IMR-90 (cell line): ENCODE results near the gene BCAS3. TPM values are rescaled to one million over a fixed set of nuclear protein-coding genes. Genes with fewer than 3 reads are reported as not detected.

ENCODE experiments used
- ATAC-seq: fragments of 200-7000 bp; cut with Tn5 transposase; 2 replicates; pipeline ENCODE4 v1.9.1; 2020; ENCODE audit warnings: low read depth, mild to moderate bottlenecking, moderate library complexity
- BruUV-seq: library from RNA; stranded (reverse); fragments of 400-500 nt; replicated peaks from 2 replicates; lab custom pipeline; 2021; lab: Mats Ljungman, UMichigan
- CTCF ChIA-PET: fragments of 300-600 bp; formaldehyde crosslinking; extraction: SDS; loops from one replicate; lab custom pipeline; 2021; ENCODE audit warnings: antibody characterized with exemption; lab: Yijun Ruan, JAX
- POLR2A ChIA-PET: fragments of 300-600 bp; sonication (Branson Sonifier 250); formaldehyde crosslinking; loops from one replicate; lab custom pipeline; 2022; ENCODE audit warnings: antibody characterized with exemption; ENCODE audit not compliant: unreplicated experiment; lab: Charles Lee
- DNase-seq: peaks from one replicate; pipeline ENCODE4 v3.0.0; 2013
- H2AFZ ChIP-seq: replicated peaks from 2 replicates; pipeline ENCODE3; 2013; ENCODE audit warnings: low read length, mild to moderate bottlenecking; ENCODE audit not compliant: poor library complexity
- H2AK5ac ChIP-seq: 2 replicates; pipeline ENCODE4 v1.6.1; 2013; ENCODE audit warnings: low read depth, low read length, inconsistent platforms
- H2AK9ac ChIP-seq: replicated peaks from 2 replicates; pipeline ENCODE3; 2013; ENCODE audit warnings: mild to moderate bottlenecking, low read depth, low read length, moderate library complexity; ENCODE audit not compliant: poor library complexity
- H2BK120ac ChIP-seq: 2 replicates; pipeline ENCODE4 v1.6.1; 2013; ENCODE audit warnings: low read depth, low read length, inconsistent platforms
- H2BK15ac ChIP-seq: 3 replicates; pipeline ENCODE4 v1.6.1; 2013; ENCODE audit warnings: low read depth, low read length, inconsistent platforms
- H2BK20ac ChIP-seq: 2 replicates; pipeline ENCODE4 v1.6.1; 2013; ENCODE audit warnings: low read depth, mild to moderate bottlenecking, inconsistent platforms, low read length, moderate library complexity
- H2BK5ac ChIP-seq: 2 replicates; pipeline ENCODE4 v1.6.1; 2013; ENCODE audit warnings: mild to moderate bottlenecking, low read depth, low read length, inconsistent platforms; ENCODE audit not compliant: poor library complexity, severe bottlenecking
- H3K14ac ChIP-seq: replicated peaks from 2 replicates; pipeline ENCODE4 v1.6.1; 2013; ENCODE audit warnings: low read depth, low read length, inconsistent platforms
- H3K18ac ChIP-seq: 2 replicates; pipeline ENCODE4 v1.6.1; 2013; ENCODE audit warnings: low read depth, low read length, control low read depth
- H3K23ac ChIP-seq: 2 replicates; pipeline ENCODE4 v1.6.1; 2013; ENCODE audit warnings: low read depth, low read length, inconsistent platforms
- H3K27ac ChIP-seq: 2 replicates; pipeline ENCODE4 v1.5.1; 2013; ENCODE audit warnings: mild to moderate bottlenecking, control low read depth, low read length; ENCODE audit not compliant: insufficient read depth
- H3K27me3 ChIP-seq: 2 replicates; pipeline ENCODE4 v1.6.1; 2013; ENCODE audit warnings: low read length; ENCODE audit not compliant: control insufficient read depth, insufficient read depth
- H3K36me3 ChIP-seq: 2 replicates; pipeline ENCODE4 v1.6.1; 2013; ENCODE audit warnings: low read length, mixed read lengths; ENCODE audit not compliant: control insufficient read depth, insufficient read depth
- H3K4ac ChIP-seq: 2 replicates; pipeline ENCODE4 v1.6.1; 2013; ENCODE audit warnings: low read depth, low read length, inconsistent platforms
- H3K4me1 ChIP-seq: 2 replicates; pipeline ENCODE4 v1.6.1; 2013; ENCODE audit warnings: low read length, mixed read lengths; ENCODE audit not compliant: control insufficient read depth, insufficient read depth
- H3K4me2 ChIP-seq: 2 replicates; pipeline ENCODE4 v1.6.1; 2013; ENCODE audit warnings: low read depth, mild to moderate bottlenecking, control low read depth, low read length, moderate library complexity
- H3K4me3 ChIP-seq: 2 replicates; pipeline ENCODE4 v1.5.1; 2013; ENCODE audit warnings: low read depth, mild to moderate bottlenecking, control low read depth, low read length, moderate library complexity; ENCODE audit not compliant: insufficient read depth
- H3K56ac ChIP-seq: 2 replicates; pipeline ENCODE4 v1.6.1; 2013; ENCODE audit warnings: low read length, inconsistent platforms; ENCODE audit not compliant: insufficient read depth; ENCODE audit errors: extremely low read depth
- H3K79me1 ChIP-seq, 2 experiments: 2 replicates each; pipeline ENCODE4 v1.6.1; 2013; ENCODE audit warnings: low read length in 2 of 2, inconsistent platforms in 1 of 2, low read depth in 1 of 2
- H3K9ac ChIP-seq: 2 replicates; pipeline ENCODE4 v1.6.1; 2013; ENCODE audit warnings: low read depth, low read length, control low read depth
- H3K9me1 ChIP-seq: 2 replicates; pipeline ENCODE4 v1.6.1; 2013; ENCODE audit warnings: low read length, inconsistent platforms; ENCODE audit not compliant: insufficient read depth
- H3K9me3 ChIP-seq: 2 replicates; pipeline ENCODE4 v1.6.1; 2013; ENCODE audit warnings: low read length; ENCODE audit not compliant: control insufficient read depth, insufficient read depth
- H4K20me1 ChIP-seq: 2 replicates; pipeline ENCODE4 v1.6.1; 2013; ENCODE audit warnings: low read length, inconsistent platforms; ENCODE audit not compliant: insufficient read depth
- H4K5ac ChIP-seq: 2 replicates; pipeline ENCODE4 v1.6.1; 2013; ENCODE audit warnings: mild to moderate bottlenecking, low read depth, low read length, control low read depth
- H4K8ac ChIP-seq, 2 experiments: 2 replicates each; pipeline ENCODE4 v1.6.1; 2013; ENCODE audit warnings: low read depth in 2 of 2, low read length in 2 of 2, control low read depth in 1 of 2, inconsistent platforms in 1 of 2
- H4K91ac ChIP-seq: 2 replicates; pipeline ENCODE4 v1.6.1; 2013; ENCODE audit warnings: low read depth, low read length, inconsistent platforms; ENCODE audit not compliant: insufficient read depth
- BHLHE40 ChIP-seq: fragments of 150-350 bp; IDR thresholded peaks from 2 replicates; pipeline ENCODE4 v1.6.1; 2016; ENCODE audit warnings: mild to moderate bottlenecking, low read depth, low read length
- CEBPB ChIP-seq: IDR thresholded peaks from 2 replicates; pipeline ENCODE4 v1.6.1; 2012; ENCODE audit warnings: low read depth, low read length, improper control_type of control experiment
- CHD1 ChIP-seq: IDR thresholded peaks from 2 replicates; pipeline ENCODE4 v1.6.1; 2012; ENCODE audit warnings: low read depth, low read length, improper control_type of control experiment
- FOS ChIP-seq: fragments of 150-350 bp; IDR thresholded peaks from 2 replicates; pipeline ENCODE4 v1.6.1; 2016; ENCODE audit warnings: low read depth, low read length
- MAFK ChIP-seq: IDR thresholded peaks from 2 replicates; pipeline ENCODE4 v1.6.1; 2012; ENCODE audit warnings: low read depth, low read length, improper control_type of control experiment
- MXI1 ChIP-seq: IDR thresholded peaks from 2 replicates; pipeline ENCODE4 v1.6.1; 2012; ENCODE audit warnings: low read depth, mild to moderate bottlenecking, low read length, moderate library complexity, borderline replicate concordance
- NFE2L2 ChIP-seq: fragments of 150-350 bp; IDR thresholded peaks from 2 replicates; pipeline ENCODE4 v1.6.1; 2016; ENCODE audit warnings: low read depth, mild to moderate bottlenecking, low read length
- POLR2A ChIP-seq: IDR thresholded peaks from 2 replicates; pipeline ENCODE4 v1.6.1; 2012; ENCODE audit warnings: mild to moderate bottlenecking, low read depth, low read length
- RAD21 ChIP-seq: IDR thresholded peaks from 2 replicates; pipeline ENCODE4 v1.6.1; 2012; ENCODE audit warnings: low read length, improper control_type of control experiment
- RCOR1 ChIP-seq: IDR thresholded peaks from 2 replicates; pipeline ENCODE4 v1.6.1; 2012; ENCODE audit warnings: mild to moderate bottlenecking, low read length, improper control_type of control experiment; ENCODE audit not compliant: insufficient replicate concordance
- RFX5 ChIP-seq: IDR thresholded peaks from 2 replicates; pipeline ENCODE4 v1.8.0; 2012; ENCODE audit warnings: low read depth, mild to moderate bottlenecking, low read length, moderate library complexity
- SMC3 ChIP-seq: fragments of 150-350 bp; IDR thresholded peaks from 2 replicates; pipeline ENCODE4 v1.6.1; 2016; ENCODE audit warnings: low read depth, mild to moderate bottlenecking, antibody characterized with exemption, low read length, moderate library complexity
- WGBS, 2 experiments: methylation state at CpG; one replicate each; pipeline versions ENCODE4 v1.1.5 to v1.1.7; 2013; ENCODE audit warnings: missing lambda C conversion rate in 2 of 2; ENCODE audit not compliant: insufficient read length in 1 of 2; ENCODE audit errors: extremely low coverage in 2 of 2; 5-methylcytosine and 5-hydroxymethylcytosine counted together
- dilution Hi-C: fragments of 300-500 bp; cut with HindIII; formaldehyde crosslinking; loops from one replicate; pipeline ENCODE4 v1.14.3; 2018; ENCODE audit warnings: low sequenced_read_pairs; ENCODE audit not compliant: unreplicated experiment
- in situ Hi-C: fragments of 300-500 bp; cut with MboI; formaldehyde crosslinking; loops from 3 replicates; pipeline ENCODE4 v1.14.3; 2019; ENCODE audit warnings: low sequenced_read_pairs, inconsistent platforms, mixed read lengths
- intact Hi-C: fragments of 100-400 bp; cut with micrococcal nuclease; formaldehyde crosslinking; loops from 2 replicates; pipeline ENCODE4 v1.10.0; 2022
- polyA plus RNA-seq, 3 experiments: library from polyadenylated mRNA; depleted of rRNA; stranded (reverse); fragments of >200 nt; gene quantifications; 2 replicates each; pipeline ENCODE4 v1.2.3, GENCODE V29; 2012; ENCODE audit warnings: low replicate concordance in 1 of 3
- total RNA-seq: library from RNA; depleted of rRNA; stranded (reverse); fragments of >200 nt; gene quantifications from 2 replicates; pipeline ENCODE4 v1.2.3, GENCODE V29; 2012
- TF ChIP-seq, protein P1 (sequence below): conservative IDR thresholded peaks from 2 replicates; pipeline ENCODE4 v1.5.1; 2012; ENCODE audit warnings: mild to moderate bottlenecking, low read depth, low read length, improper control_type of control experiment
- TF ChIP-seq, protein P2 (sequence below): fragments of 150-350 bp; IDR thresholded peaks from 2 replicates; pipeline ENCODE4 v1.6.1; 2017; ENCODE audit warnings: mild to moderate bottlenecking, antibody characterized with exemption, low read length, low read depth
- TF ChIP-seq, protein P3 (sequence below): fragments of 150-350 bp; IDR thresholded peaks from 2 replicates; pipeline ENCODE4 v1.6.1; 2016; ENCODE audit warnings: low read depth, mild to moderate bottlenecking, low read length, moderate library complexity, borderline replicate concordance

The BCAS3 gene
- total and polyA plus RNA-seq, 2 of the 4 experiments (the other 2 are of a cell fraction): 6.3 to 27.1 TPM

DNA sequence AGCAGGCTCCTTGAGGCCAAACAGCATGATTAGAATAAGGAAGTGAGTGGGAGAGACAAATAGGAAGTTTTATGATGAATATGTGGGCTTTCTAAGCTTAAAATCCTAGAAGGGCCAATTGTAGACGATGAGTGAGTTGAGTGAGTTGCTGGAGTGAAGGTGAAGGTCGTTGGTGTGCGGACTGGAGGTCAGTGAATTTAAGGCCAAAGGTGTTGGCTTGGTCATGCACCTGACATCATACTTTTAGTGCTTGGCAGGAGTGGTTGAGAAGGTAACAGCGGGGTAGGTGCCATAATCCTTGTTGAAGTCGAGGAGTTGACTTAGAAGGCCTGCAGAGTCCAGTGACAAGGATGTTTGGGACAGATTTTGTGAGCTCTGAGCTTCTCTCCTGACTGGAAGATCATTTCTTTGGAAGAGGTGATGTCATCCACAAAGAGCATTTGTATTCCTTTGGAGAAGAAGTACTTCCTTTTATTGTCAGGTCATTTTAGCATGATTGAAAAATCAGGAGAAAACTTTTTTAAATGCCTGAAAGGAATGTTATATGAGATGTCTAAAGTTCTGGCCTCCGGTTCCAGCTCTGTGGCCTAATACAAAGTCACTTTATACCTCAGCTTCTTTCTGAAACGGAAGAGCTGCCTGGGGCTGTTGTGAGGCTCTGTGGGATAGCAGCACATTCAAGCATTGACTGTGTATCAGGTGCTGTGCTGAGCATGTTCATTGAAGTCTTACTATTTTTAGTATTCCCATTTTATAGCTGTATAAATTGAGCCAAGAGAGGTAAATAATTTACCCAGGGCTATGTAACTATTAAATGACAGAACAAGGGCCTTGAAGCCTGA, 668.4 kb downstream of the BCAS3 start:
- Histone ChIP-seq H2BK15ac (peak overlapping the region; percentile 10; the same call in 1 of the 3 replicates), H2BK20ac (no peak overlapping the region), H3K56ac (no peak overlapping the region), H3K36me3 (no peaks in the 10 kb centered on the region), H3K9me3 (no peaks in the 10 kb centered on the region), H3K4me2 (no peak overlapping the region), H2BK5ac (no peak overlapping the region), H2AK9ac (peak overlapping the region; percentile 44), H4K20me1 (no peaks in the 10 kb centered on the region), H4K5ac (no peak overlapping the region), H3K4me3 (no peak overlapping the region), H3K9me1 (0 out of 2 replicates have a peak, but pooled peaks cover under 1% of the 10 kb centered on the region), H3K27me3 (no peaks in the 10 kb centered on the region), H2BK120ac (0 out of 2 replicates have a peak overlapping the region, but pooled peaks have one; percentile 5), H3K4ac (peak overlapping the region; percentile 38; the same call in 1 of the 2 replicates), H2AFZ (no peak overlapping the region), H4K91ac (no peak overlapping the region), H3K79me1 (peaks cover 0 to under 1% of the 10 kb centered on the region in 2 experiments; a peak in 1 of 4 replicates), H3K14ac (no peak overlapping the region; the same call in 1 of the 2 replicates), H3K4me1 (no peaks in the 10 kb centered on the region), H3K23ac (no peak overlapping the region), H3K18ac (no peak overlapping the region), H2AK5ac (peak overlapping the region; percentile 75; the same call in 1 of the 2 replicates), H3K27ac (no peak overlapping the region), H3K9ac (no peak overlapping the region), H4K8ac (no peak overlapping the region)
- TF ChIP-seq CEBPB (no peak), BHLHE40 (no peak), CHD1 (no peak), FOS (no peak), MAFK (no peak), SMC3 (no peak), RFX5 (no peak), POLR2A (no peak), RCOR1 (no peak), RAD21 (no peak), MXI1 (no peak), NFE2L2 (no peak)
- TF ChIP-seq, protein P1, sequence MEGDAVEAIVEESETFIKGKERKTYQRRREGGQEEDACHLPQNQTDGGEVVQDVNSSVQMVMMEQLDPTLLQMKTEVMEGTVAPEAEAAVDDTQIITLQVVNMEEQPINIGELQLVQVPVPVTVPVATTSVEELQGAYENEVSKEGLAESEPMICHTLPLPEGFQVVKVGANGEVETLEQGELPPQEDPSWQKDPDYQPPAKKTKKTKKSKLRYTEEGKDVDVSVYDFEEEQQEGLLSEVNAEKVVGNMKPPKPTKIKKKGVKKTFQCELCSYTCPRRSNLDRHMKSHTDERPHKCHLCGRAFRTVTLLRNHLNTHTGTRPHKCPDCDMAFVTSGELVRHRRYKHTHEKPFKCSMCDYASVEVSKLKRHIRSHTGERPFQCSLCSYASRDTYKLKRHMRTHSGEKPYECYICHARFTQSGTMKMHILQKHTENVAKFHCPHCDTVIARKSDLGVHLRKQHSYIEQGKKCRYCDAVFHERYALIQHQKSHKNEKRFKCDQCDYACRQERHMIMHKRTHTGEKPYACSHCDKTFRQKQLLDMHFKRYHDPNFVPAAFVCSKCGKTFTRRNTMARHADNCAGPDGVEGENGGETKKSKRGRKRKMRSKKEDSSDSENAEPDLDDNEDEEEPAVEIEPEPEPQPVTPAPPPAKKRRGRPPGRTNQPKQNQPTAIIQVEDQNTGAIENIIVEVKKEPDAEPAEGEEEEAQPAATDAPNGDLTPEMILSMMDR: no peak
- TF ChIP-seq, protein P2, sequence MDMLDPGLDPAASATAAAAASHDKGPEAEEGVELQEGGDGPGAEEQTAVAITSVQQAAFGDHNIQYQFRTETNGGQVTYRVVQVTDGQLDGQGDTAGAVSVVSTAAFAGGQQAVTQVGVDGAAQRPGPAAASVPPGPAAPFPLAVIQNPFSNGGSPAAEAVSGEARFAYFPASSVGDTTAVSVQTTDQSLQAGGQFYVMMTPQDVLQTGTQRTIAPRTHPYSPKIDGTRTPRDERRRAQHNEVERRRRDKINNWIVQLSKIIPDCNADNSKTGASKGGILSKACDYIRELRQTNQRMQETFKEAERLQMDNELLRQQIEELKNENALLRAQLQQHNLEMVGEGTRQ: no peak
- TF ChIP-seq, protein P3, sequence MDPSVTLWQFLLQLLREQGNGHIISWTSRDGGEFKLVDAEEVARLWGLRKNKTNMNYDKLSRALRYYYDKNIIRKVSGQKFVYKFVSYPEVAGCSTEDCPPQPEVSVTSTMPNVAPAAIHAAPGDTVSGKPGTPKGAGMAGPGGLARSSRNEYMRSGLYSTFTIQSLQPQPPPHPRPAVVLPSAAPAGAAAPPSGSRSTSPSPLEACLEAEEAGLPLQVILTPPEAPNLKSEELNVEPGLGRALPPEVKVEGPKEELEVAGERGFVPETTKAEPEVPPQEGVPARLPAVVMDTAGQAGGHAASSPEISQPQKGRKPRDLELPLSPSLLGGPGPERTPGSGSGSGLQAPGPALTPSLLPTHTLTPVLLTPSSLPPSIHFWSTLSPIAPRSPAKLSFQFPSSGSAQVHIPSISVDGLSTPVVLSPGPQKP: no peak
- POLR2A ChIA-PET: no interaction called here
- WGBS, 2 experiments: 96% methylated on average over 4 of the region's 7 CpGs; no CpG with 5 or more reads in 1 of the 2 experiments
- CTCF ChIA-PET: no interaction called here
- no peak for DNase-seq
- BruUV-seq: no TSS peak
- no peak for ATAC-seq
- in situ Hi-C loops: no loop called here
- dilution Hi-C loops: no loop called here
- intact Hi-C loops: no loop called here
